ENCODE data around the gene FAM161A.

The FAM161A gene

GRCh38 chr2:61784643-61785042, 69.2 kb downstream of the FAM161A start:
- no peak for DNase-seq

GRCh38 chr2:61775956-61776570, 77.8 kb downstream of the FAM161A start:
- DNase-seq: no peak

Measured in NCI-H226 (cell line).